ENCODE measurements around the gene VPS54. TPM values are rescaled to one million over a fixed set of nuclear protein-coding genes. Genes with fewer than 3 reads are reported as not detected.

VPS54 gene
- total RNA-seq, 1 donor from 2014 or later = 15.0 TPM

DNA sequence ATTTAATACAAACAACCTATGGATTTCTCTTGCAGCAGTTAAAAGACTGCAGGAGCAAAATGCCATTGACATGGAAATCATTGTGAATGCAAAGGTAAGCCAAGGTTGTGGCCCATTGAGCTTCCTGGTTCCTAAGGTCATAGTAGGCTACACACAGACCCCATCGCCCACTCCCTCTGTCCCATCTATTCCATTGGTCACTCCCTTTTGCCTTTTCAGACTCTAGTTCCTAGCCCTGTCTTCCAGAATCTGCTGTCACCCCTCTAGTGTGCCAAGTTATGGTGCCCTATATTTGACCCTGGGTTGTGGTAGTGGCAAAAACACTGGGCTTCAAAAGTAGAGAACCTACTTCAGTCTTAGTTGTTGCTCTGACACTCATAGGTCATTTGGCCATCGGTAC, 132.8 kb downstream of the VPS54 start:
- Mint-ChIP-seq H3K27ac (ENCODE audit: unreplicated experiment) (no peak overlapping the region), H3K4me3 (ENCODE audit: unreplicated experiment) (no peak overlapping the region), H3K27me3 (ENCODE audit: low read depth) (no peaks in the 10 kb centered on the region), H3K36me3 (ENCODE audit: low read depth) (peaks cover 31% of the 10 kb centered on the region), H3K4me1 (ENCODE audit: low read depth) (peaks cover 5% of the 10 kb centered on the region), H3K9me3 (ENCODE audit: low read depth) (no peaks in the 10 kb centered on the region)
- no peak for DNase-seq (ENCODE audit: low spot score)
- TF ChIP-seq, protein P1, sequence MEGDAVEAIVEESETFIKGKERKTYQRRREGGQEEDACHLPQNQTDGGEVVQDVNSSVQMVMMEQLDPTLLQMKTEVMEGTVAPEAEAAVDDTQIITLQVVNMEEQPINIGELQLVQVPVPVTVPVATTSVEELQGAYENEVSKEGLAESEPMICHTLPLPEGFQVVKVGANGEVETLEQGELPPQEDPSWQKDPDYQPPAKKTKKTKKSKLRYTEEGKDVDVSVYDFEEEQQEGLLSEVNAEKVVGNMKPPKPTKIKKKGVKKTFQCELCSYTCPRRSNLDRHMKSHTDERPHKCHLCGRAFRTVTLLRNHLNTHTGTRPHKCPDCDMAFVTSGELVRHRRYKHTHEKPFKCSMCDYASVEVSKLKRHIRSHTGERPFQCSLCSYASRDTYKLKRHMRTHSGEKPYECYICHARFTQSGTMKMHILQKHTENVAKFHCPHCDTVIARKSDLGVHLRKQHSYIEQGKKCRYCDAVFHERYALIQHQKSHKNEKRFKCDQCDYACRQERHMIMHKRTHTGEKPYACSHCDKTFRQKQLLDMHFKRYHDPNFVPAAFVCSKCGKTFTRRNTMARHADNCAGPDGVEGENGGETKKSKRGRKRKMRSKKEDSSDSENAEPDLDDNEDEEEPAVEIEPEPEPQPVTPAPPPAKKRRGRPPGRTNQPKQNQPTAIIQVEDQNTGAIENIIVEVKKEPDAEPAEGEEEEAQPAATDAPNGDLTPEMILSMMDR (IDR thresholded peaks at IDR 0.05) = no peak

DNA sequence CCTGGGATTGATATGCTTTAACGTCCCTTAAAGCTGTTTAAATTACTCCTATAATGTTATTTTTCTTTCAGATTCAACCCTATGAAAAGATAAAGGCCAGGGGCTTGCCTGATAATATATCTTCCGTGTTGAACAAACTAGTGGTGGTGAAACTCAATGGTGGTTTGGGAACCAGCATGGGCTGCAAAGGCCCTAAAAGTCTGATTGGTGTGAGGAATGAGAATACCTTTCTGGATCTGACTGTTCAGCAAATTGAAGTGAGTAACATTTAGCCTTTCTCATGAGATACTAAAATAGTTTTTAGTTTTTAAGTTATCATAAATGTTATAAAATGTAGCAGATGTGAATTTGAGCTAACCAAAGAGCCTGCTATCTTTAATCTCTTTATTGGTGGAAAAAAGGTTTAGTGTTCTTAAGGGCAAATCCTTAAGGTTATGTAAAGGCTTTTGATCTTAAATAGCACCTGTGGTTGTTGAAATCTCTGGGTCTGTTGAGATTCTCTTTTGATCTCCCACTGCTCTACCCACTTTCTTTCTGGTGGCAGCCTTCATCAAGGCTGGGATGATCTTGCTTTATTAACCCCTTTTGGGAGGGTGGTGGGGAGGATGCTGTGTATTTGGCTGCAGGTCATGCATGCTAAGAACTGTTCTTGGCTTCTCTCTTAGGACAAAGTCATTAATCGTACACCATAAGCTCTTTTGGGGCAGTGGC, 136.7 kb downstream of the VPS54 start:
- TF ChIP-seq, protein P1 (IDR thresholded peaks at IDR 0.05) = no peak
- Mint-ChIP-seq H3K27me3 (ENCODE audit: low read depth) (no peaks in the 10 kb centered on the region), H3K4me3 (ENCODE audit: unreplicated experiment) (no peak overlapping the region), H3K9me3 (ENCODE audit: low read depth) (no peaks in the 10 kb centered on the region), H3K4me1 (ENCODE audit: low read depth) (no peaks in the 10 kb centered on the region), H3K36me3 (ENCODE audit: low read depth) (peaks cover 22% of the 10 kb centered on the region), H3K27ac (ENCODE audit: unreplicated experiment) (no peak overlapping the region)
- no peak for DNase-seq (ENCODE audit: low spot score)

DNA sequence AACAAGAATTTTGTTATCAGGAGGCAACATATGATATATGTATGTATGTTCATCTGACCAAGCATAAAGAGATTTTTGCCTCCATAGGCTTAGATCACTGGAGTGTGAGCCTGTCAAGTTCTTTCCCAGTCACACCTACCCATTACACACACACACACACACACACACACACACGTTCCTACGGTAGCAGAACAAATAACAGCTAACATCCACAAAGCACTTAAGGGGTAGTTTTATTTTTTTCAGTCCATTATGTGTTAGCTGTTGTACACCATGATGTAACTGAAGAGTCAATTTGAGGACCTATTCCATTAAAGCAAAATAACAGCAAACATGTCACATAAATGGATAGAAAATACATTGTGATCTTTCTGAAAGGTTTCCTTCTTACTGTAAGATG, 138.0 kb downstream of the VPS54 start:
- Mint-ChIP-seq H3K36me3 (ENCODE audit: low read depth) (peaks cover 21% of the 10 kb centered on the region), H3K4me1 (ENCODE audit: low read depth) (peaks cover 8% of the 10 kb centered on the region), H3K27ac (ENCODE audit: unreplicated experiment) (no peak overlapping the region), H3K9me3 (ENCODE audit: low read depth) (no peaks in the 10 kb centered on the region), H3K4me3 (ENCODE audit: unreplicated experiment) (no peak overlapping the region), H3K27me3 (ENCODE audit: low read depth) (no peaks in the 10 kb centered on the region)
- TF ChIP-seq, protein P1 (IDR thresholded peaks at IDR 0.05) = no peak
- DNase-seq (ENCODE audit: low spot score) = no peak

DNA sequence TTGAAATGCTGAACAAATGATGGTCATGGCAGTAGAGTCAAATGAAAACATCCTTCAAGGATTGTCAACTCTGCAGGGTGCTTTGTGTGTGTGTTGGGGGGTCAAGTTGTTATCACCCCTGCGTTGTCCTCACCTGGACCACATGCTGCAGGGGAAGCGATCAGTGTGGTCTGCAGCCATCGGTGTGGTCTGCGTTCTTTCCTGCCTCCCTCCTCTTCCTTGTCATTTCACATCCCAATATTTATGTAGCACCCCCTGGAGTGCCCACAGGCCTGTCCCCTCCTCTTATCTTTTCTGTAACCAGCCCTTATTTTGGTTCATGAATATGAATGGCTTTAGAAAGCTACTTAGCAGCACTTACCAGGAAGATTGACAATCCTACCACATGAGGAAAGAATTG, 138.6 kb downstream of the VPS54 start:
- TF ChIP-seq, protein P1 (IDR thresholded peaks at IDR 0.05) = no peak
- no peaks in the 10 kb centered on the region for H3K27me3 Mint-ChIP-seq (ENCODE audit: low read depth)
- no peaks in the 10 kb centered on the region for H3K9me3 Mint-ChIP-seq (ENCODE audit: low read depth)
- no peak for DNase-seq (ENCODE audit: low spot score)
- H3K36me3 Mint-ChIP-seq (ENCODE audit: low read depth) = peaks cover 21% of the 10 kb centered on the region
- H3K27ac Mint-ChIP-seq (ENCODE audit: unreplicated experiment) = no peak overlapping the region
- peaks cover 13% of the 10 kb centered on the region for H3K4me1 Mint-ChIP-seq (ENCODE audit: low read depth)
- no peak overlapping the region for H3K4me3 Mint-ChIP-seq (ENCODE audit: unreplicated experiment)

DNA sequence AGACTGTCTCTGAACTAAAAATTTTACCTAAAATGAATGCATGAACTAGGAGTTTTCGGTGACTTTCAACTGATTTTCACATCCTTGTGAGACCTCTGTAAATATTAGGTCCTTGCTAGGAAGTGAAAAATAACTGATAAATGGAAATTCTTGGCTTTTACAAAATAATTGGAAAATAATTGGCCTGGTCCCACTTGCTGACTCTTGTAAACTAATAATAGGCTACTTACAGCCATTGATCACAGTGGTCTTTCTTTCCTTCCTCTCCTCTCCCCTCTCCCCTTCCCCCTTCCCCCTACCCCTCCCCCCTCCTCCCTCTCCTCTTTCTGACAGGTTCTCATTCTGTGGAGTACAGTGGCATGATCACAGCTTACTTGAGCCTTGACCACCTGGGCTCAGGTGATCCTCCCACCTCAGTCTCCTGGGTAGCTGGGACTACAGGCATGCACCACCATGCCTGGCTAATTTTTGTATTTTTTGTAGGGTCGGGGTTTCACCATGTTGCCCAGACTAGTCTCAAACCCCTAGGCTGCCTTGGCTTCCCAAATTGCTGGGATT, 139.3 kb downstream of the VPS54 start:
- H3K9me3 Mint-ChIP-seq (ENCODE audit: low read depth) = no peaks in the 10 kb centered on the region
- no peak overlapping the region for H3K27ac Mint-ChIP-seq (ENCODE audit: unreplicated experiment)
- no peaks in the 10 kb centered on the region for H3K27me3 Mint-ChIP-seq (ENCODE audit: low read depth)
- peaks cover 20% of the 10 kb centered on the region for H3K4me1 Mint-ChIP-seq (ENCODE audit: low read depth)
- H3K4me3 Mint-ChIP-seq (ENCODE audit: unreplicated experiment) = no peak overlapping the region
- TF ChIP-seq, protein P1 (IDR thresholded peaks at IDR 0.05) = no peak
- no peak for DNase-seq (ENCODE audit: low spot score)
- peaks cover 21% of the 10 kb centered on the region for H3K36me3 Mint-ChIP-seq (ENCODE audit: low read depth)
